Fibroblast of lung (primary cell): ENCODE results near the gene FOXA3.

Experiments used
- EZH2 ChIP-seq: IDR thresholded peaks from 2 replicates; pipeline ENCODE4 v1.5.1; 2012; ENCODE audit warnings: low read length, control low read depth, mild to moderate bottlenecking; ENCODE audit errors: missing control alignments
- TF ChIP-seq, protein P1 (sequence below), 2 donors: IDR thresholded peaks in 1 of 2; conservative IDR thresholded peaks in 1 of 2; 1 replicate in 1 of 2; 2 replicates in 1 of 2; pipeline ENCODE4 v1.5.1; 2011 to 2012; ENCODE audit warnings: low read length in 2 of 2, control low read depth in 1 of 2, inconsistent platforms in 1 of 2, low read depth in 1 of 2, mild to moderate bottlenecking in 1 of 2

DNA sequence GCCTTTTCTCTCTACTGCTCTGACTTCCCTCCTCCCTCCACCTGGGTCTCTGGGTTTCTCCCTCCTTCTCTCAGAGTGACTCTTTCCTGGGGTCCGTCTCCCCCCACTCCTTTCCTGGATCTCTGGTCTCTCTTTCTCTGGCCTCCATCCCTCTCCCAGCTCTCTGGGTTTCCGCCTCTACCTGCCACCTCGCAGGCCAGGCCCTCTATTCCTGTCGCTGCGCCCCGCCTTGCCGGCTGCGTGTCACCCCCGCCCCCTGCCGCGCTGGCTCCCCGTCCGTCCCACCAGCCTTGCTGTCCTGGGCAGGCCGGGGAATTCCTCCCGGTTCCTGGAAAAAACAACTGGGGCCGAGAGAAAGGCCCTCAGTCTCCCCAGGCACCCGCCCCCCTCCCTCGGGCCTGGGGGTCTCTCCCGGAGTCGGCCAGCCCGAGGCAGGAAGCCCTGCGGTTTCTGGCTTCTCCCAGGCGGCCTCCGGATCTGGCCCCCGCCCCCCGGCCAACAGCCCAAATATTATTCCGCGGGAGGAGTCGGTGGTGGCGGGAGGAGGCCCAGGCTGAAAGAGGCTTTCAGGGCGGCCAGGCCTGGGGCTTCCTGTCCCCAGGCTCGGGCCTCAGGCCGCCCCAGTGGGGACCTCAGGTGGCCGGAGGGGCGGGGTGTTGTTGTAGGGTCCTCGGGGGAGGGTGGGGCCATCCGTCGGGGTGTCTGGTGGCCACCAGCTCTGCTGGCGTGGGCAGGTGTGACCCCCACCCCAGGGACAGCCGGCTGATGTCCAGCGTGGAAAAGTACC, 12.5 kb downstream of the FOXA3 start:
- TF ChIP-seq, protein P1, sequence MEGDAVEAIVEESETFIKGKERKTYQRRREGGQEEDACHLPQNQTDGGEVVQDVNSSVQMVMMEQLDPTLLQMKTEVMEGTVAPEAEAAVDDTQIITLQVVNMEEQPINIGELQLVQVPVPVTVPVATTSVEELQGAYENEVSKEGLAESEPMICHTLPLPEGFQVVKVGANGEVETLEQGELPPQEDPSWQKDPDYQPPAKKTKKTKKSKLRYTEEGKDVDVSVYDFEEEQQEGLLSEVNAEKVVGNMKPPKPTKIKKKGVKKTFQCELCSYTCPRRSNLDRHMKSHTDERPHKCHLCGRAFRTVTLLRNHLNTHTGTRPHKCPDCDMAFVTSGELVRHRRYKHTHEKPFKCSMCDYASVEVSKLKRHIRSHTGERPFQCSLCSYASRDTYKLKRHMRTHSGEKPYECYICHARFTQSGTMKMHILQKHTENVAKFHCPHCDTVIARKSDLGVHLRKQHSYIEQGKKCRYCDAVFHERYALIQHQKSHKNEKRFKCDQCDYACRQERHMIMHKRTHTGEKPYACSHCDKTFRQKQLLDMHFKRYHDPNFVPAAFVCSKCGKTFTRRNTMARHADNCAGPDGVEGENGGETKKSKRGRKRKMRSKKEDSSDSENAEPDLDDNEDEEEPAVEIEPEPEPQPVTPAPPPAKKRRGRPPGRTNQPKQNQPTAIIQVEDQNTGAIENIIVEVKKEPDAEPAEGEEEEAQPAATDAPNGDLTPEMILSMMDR (conservative IDR thresholded peaks at IDR 0.05 in 1 of 2, IDR thresholded peaks at IDR 0.05 in 1 of 2; ENCODE audit: low read depth in 1 of 2, low read length in 2 of 2) = no peak
- TF ChIP-seq EZH2 = no peak
